GM19397 (cell line): Measurements from ENCODE around the gene NOTO.

ENCODE experiments used
- ATAC-seq: cut with Tn5 transposase; IDR thresholded peaks from one replicate; pipeline ENCODE4 v1.9.1; 2021; ENCODE audit warnings: mild to moderate bottlenecking, moderate library complexity; ENCODE audit not compliant: unreplicated experiment

The NOTO gene

DNA sequence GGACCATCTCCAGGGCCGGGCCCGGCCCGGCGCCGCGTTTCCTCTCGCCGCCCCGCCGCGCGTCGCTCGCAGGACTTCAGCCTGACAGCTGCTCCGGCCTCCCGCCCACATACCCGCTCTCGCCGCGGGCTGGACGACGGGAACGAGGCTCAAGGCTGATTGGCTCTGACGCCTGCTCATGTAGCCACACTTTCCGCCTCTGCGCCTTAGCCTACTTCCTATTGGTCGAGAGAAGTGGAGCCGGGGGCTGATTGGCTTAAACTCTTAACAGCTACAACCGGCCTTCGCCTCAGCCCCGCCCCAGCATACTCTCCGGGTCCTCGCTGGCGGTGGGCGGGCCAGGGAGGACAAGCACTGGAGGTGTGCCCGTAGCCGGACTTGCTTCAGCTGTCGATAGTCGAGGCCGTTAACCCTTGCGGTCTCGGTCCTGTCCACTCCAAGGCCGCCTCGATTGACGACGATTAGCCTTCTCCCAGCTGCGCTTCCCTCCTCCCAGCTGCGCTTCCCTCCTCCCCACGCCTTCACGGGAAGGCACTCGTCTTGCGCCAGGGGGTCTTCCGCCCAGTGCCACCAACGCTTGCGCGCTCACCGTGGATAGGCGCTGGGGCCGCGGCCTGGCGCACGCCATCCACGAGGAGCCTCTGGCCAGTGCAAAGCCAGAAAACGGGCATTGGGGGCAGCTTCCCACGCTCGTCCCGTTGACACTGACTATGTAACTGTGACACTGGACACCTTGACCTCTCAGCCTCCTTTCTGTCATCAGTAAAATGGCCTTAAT is 31.0 kb downstream of the NOTO start, which contains the start of gene PRADC1:
Gene PRADC1, minus strand, starts transcription at position 86 of the 778 bp plus-strand sequence. Its CDS starts 79 bp downstream, at position 7.
- peak; percentile 90 for ATAC-seq

DNA sequence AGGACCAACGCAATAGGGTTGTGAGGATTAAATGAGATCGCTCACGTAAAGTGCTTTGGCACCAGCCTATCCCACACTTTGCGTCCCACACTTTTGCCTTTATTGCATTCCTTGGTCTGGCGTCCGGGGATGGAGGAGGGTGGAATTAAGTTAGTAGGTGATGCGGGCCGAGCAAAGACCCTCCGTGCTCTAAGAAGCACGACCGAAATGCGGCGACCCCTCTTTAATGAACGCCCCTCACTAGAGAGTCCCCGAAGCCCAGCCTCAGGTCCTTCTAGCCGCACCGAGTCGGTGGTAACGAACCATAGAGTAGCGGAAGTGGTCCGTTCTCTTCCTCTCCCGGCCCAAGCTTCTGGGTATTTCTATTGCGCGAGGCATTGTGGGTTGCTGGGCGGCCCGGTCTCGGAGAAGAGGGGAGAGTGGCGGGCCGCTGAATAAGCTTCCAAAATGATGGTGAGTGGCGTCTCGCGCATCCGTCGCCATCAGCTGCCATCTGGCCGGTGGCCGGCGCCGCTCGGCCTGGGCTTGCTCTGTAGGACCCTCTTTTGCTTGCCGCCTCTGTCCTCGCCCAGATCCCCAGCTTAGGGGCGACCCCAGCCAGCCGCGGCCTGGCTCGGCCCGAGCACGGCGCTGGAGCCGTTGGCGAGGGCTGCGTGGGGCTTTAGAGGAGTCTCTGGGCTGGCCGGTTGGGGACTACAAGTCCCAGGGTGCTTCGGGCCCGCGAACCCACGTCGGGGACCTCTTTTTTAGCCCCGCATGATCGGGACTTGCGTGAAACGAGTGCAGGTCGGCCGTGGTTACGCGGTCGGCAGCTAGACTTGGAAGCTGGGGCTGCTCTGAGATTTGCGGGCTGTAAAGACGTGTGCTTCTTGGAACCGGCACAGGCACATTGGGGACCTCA is 31.8 kb downstream of the NOTO start, which contains the start of gene CCT7:
Gene CCT7, plus strand, starts transcription at position 377 of the 901 bp plus-strand sequence. Its CDS starts 71 bp downstream, at position 448.
- peak; percentile 64 for ATAC-seq

DNA sequence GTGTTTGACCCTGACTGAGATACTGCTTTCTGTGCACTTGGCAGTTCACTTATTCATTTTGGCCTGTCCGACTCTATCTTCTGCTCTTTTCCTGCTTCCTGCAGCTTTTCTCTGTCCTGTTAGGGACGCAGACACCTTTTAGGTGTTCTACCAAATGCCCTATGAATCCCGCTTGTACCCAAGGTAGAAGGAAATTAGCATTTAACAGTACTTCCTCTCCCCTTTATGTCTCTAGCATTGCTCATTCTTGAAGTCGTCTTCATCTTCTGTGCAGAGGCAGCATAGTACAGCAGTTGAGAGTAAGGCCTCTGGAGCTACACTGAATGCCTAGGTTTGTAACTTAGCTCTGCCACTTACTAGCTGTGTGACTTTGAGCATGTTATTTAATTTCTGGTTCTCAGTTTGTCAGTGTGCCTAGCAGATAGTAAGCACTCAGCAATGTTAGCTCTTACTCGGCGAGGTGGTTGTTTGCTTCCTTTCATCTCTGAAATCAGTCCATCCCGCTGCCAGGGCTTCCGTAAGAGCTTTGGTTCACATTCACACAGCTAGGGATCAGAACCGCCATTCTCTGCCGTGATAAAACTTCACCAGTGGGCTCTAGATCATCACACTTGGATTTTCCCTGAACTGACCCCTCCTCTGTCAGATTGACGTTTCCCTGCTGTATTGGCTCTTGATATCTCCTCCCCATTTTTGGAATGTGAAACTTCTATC is 33.1 kb downstream of the NOTO start:
- ATAC-seq, result no peak

DNA sequence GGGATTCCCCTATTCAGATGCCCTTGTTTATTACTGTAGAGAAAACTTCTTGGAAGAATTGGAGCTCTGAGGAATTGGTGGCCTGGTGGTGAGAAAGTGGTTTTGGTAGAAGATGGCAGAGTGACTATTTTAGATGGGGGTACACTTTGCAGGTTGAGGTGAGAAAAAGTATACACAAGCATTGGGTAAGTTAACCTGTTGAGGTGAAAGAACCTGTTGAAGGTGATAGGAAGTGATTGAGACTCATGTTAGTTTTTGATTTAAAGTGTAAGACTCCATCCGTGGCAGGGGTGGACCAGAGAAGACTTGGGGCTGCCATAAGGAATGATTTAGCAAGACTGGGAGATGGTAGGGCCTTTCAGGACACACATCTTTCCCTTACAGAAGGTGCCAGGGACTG is 34.8 kb downstream of the NOTO start:
- ATAC-seq, result no peak

DNA sequence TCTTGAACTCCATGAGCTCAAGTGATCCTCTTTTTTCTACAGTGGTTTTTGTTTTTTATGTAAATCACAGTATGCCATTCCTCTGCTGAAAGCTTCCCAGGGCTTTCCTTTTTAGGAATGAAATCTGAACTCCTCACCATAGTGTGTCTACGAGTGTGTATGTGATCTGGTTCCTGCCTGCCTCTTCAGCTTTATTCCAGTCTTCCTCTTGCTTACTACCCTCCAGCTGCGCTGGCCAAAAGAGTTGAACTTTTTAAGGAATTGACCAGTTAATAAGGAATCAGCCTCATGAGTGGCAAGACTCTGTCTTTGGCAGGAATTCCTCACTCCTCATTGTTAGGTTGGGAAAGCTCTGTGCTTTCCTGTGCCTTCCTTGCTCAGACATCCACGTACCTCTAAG is 35.8 kb downstream of the NOTO start:
- no peak for ATAC-seq

DNA sequence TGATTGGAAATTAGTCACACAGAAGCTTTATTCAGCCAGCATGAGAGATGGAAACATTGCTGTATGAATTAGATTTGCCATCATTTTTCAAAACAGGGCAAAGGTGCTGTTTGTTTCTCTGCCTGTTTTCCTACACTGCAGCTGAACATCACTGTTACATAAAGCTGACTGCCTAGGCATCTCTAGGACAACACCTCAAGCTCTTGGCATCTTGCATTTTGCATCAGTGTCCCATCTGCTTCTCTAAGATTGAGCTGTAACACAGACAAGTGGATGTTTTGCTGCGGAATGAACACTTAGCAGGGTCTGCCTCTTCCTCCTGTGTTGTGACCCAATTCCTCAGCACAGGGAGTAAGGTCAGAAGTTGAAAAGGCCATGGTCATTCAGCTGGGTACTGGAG is 36.6 kb downstream of the NOTO start:
- no peak for ATAC-seq

DNA sequence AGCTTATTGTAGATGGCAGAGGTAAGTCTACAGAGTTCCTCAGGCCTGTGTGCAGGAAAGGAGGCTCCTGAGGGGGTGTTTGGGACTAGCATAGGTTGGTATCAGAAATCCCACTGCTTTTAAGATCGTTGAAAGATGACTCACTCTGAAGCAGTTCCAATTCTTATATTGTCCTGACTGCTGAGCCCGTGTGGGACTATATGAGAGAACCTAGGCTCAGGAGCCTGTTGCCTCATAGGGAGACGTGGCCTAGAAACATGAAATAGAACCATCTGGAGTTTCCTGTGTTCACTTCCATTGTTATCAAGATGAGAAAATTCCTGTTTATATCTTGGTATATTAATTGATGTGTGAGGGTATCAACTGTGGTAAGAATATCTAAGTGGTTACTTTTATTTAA is 37.4 kb downstream of the NOTO start:
- no peak for ATAC-seq

DNA sequence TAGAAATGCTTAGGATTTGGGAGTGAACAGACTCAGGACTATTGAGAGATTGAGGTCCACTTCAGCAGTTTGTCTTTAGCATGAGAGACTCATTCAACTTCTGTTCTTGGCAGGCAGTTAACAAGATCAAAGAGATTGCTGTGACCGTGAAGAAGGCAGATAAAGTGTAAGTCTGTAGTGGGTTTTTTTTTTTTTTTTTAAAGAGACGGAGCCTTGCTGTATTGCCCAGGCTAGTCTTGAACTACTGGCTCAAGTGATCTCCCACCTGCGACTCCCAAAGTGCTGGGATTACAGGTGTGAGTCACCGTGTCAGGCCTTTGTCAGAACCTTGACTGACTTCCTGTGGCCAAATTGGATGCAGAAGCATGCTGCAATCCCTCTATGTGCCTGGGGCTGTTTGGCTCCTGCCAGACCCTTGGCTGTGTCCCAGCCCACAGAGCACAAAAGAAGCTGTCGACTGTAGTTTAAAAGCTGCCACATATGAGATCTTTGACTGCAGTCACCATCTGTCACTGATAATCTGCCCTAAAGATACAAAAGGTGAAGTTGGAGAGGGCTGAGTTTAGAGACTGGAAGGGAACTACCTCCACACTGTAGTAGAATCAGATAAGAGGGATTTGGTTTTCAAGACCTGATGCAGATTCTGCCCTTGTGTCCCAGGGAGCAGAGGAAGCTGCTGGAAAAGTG is 41.7 kb downstream of the NOTO start:
- ATAC-seq, result no peak

DNA sequence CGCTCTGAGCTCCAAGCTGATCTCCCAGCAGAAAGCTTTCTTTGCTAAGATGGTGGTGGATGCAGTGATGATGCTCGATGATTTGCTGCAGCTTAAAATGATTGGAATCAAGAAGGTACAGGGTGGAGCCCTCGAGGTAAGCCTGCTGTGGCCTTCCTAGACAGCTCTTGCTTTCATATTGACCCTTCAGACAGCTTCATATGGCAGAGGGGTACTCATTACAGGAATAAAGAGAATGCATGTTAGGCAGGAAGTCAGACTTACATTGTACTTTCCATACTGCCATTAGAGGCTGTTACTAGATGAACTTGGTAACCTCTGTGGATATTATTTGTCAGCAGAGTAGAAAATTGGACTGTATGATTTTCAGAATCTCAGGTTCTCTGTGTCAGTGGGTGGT is 42.2 kb downstream of the NOTO start:
- ATAC-seq, result no peak

DNA sequence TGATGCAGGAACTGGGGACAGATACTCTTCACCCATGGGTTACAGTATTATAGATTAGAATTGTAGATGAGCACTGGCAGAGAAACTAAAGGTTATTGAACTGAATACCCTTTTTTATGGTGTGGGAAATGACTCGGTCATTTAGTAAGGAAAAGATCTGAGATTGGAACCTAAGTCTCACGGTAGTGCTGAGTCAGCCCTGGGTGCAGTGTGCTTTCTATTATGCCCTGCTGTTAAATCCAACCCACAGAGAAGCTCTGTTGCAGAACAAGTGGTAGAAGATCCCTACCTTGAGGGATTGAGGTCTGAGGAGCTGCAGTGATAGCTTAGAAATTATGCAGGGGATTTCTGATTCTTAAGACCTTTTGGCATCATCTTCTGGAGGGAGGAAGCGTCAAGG is 44.5 kb downstream of the NOTO start:
- ATAC-seq, result no peak

DNA sequence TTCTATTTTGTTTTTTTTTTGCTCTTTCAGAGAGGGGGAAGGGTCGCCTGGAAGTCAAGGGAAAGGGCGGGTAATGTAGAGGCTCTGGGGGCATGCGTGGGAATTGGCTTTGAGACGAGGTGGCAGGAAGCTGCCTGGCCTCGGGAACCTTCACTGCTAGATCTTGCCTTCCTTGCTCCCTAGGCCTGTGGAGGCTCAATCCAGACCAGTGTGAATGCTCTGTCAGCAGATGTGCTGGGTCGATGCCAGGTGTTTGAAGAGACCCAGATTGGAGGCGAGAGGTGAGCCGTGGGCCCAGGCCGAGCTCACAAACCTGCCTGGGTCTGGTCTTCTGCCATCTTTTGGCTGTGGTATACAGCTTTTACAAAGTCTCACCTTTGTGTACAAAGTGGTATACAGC is 47.3 kb downstream of the NOTO start:
- ATAC-seq, result no peak

DNA sequence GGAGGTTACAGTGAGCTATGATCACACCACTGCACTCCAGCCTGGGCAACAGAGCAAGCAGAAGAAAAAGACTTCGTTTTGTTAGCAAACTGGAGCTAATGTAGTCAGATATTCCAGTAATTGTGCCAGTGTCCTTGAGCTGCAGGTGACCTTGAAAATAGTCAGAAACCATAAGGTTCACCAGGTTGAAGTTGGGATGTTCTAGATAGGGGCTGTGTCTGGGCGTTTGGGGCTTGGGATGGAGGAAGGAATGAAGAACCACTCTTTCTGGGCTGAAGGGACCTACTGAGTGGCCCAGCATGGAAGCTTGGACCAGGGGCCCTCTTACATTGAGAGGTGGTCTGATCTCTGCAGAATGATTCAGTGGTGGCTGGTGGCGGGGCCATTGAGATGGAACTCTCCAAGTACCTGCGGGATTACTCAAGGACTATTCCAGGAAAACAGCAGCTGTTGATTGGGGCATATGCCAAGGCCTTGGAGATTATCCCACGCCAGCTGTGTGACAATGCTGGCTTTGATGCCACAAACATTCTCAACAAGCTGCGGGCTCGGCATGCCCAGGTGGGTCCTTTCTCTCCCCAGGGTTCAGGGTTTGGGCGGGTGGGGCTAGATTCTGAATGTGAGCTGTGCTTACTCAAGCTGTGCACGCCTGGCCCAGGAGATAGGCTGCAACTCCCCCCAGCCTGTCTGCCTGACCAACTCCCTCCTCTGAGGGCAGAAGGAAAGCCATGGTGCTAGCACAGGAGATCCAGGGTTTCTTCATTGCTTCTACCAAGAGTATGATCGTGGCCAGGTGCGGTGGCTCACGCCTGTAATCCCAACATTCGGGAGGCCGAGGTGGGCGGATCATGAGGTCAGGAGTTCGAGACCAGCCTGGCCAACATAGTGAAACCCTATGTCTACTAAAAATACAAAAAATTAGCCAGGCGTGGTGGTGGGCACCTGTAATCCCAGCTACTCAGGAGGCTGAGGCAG is 48.8 kb downstream of the NOTO start:
- no peak for ATAC-seq

DNA sequence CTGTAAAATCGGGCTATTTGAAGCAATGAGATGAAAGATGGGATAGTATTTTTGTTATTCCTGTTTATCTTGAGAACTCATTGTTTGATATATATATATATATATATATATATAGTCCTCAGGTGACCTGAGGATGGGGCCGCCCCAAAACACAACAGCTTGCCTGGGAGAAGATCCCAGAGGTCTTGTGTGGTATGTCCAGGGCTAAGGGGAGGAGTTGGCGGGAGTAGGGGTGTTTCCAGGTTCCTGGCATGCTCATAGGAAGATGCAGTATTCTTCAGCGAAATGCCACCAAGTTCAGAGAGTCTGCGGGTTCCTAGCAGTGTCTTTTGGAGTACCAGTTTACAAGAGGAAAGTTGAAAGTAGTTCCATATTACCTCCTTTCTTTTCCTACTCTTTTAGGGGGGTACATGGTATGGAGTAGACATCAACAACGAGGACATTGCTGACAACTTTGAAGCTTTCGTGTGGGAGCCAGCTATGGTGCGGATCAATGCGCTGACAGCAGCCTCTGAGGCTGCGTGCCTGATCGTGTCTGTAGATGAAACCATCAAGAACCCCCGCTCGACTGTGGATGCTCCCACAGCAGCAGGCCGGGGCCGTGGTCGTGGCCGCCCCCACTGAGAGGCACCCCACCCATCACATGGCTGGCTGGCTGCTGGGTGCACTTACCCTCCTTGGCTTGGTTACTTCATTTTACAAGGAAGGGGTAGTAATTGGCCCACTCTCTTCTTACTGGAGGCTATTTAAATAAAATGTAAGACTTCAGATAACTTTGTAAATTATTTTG is 50.1 kb downstream of the NOTO start:
- no peak for ATAC-seq

DNA sequence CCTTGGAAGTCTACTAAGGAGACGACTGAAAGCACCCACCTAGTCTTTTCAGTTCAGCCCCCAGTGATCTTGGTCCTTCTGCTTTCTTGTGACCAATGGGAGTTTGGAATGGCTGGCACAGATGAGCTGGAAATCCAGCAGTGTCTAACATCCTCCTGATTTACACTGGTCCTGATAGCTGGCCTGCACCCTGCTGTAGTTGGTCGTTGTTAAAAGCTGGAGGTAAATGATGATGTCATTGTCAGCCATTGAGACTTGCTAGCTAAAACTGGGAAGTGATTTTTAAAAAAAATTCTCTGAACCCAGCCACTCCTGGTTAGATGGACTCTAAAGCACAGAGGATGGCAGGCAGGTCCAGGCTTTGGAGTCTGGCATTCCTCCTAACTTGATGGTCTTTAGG is 51.0 kb downstream of the NOTO start:
- no peak for ATAC-seq

DNA sequence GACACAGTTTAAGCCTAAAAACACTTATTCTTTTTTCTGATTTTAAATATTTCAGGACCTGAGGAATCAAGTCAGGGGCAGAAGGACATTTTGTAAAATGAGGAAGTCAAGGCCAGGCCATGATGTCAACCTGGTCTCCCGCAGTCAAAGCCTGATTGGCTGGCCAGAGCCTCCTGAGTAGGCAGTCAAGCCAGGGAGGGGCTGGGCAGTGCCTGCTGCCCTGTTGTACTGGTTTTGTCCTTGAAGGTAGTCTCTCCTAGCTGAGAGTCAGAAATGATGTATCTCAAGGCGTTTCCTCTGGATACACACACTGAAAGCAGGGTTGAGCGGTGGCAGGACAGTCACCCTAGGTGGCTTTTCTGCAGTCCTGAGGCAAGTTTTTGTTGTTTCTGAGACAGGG is 51.5 kb downstream of the NOTO start:
- no peak for ATAC-seq

DNA sequence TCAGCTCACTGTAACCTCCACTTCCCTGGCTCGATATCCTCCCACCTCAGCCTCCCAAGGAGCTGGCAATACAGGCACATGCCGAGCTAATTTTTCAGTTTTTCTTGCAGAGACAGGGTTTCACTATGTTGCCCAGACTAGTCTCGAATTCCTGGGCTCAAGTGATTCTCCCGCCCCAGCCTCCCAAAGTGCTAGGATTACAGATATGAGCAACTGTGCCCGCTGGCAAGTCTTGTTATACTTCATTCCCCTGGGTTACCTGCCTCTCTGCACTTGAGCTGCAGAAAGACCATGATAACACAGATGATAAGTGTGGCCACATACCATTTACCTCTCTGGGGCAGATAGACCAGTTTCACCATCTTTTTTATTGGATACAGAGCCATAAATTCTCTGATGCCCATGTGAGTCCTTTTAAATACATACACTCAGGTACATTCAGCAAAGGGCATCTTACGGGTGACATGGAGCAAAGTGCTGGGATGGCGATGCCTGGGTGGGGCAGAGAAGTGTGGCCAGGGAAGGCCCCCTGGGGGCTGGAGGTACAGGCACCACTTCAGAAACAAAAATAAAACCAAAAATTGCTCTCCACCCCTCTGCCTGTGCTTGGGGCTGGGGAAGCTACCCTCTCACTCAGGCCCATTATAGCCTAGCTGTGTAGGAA is 52.1 kb downstream of the NOTO start:
- ATAC-seq, result no peak

DNA sequence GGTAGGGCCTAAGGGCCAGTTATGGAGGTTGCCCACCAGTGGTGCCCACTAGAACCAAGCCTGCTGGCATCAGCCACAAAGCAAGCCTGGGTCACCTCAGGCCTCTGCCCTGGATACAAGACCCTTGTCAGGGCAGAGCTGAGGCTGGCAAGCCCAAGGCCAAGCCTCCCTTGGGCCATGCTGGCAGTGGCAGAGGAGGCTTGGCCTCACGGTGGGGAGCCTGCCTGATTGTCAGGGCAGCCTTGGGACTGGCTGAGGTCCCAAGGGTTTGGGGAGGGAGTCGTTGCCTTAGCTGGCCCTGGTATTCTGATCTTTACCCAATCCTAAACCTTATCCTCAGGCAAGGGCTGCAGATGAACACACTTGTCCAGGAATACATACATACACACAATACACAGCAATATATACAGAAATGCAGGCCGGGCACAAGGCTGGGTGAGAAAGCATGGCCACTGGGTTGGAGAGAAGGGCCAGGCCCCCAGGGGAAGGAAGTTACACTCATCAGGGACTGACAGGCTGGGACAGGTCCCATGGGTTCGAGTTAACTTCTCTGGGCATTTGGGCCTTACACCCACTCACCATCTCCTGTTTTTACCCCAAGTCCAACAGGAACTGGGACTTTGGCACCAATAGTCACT is 52.8 kb downstream of the NOTO start:
- ATAC-seq, result no peak
